HCT116 (cell line): ENCODE measurements around the gene KSR1. TPM values are rescaled to one million over a fixed set of nuclear protein-coding genes. Genes with fewer than 3 reads are reported as not detected.

Experiments used
- ATAC-seq: fragments of 200-7000 bp; cut with Tn5 transposase; 2 replicates; pipeline ENCODE4 v1.9.1; 2020; ENCODE audit warnings: mild to moderate bottlenecking, moderate library complexity
- BruUV-seq: library from RNA; stranded (reverse); fragments of 400-500 nt; replicated peaks from 2 replicates; lab custom pipeline; 2021; lab: Mats Ljungman, UMichigan
- CTCF ChIA-PET: fragments of 300-600 bp; sonication (Branson Sonifier 250); formaldehyde crosslinking; loops from one replicate; lab custom pipeline; 2021; ENCODE audit warnings: antibody characterized with exemption; lab: Charles Lee
- POLR2A ChIA-PET: fragments of 300-600, 350-600 bp; sonication (Branson Sonifier 250); formaldehyde crosslinking; loops from one replicate; lab custom pipeline; 2021; ENCODE audit warnings: antibody characterized with exemption; lab: Charles Lee
- RAD21 ChIA-PET, 2 experiments: fragments of 300-600 bp; sonication (Branson Sonifier 250); formaldehyde crosslinking; loops; one replicate each; lab custom pipeline; 2023; ENCODE audit warnings: low total read pairs in 2 of 2; ENCODE audit not compliant: uncharacterized antibody in 2 of 2, unreplicated experiment in 2 of 2, low non-redundant PET in 1 of 2; lab: Charles Lee
- DNase-seq: peaks from one replicate; pipeline ENCODE4 v3.0.0-alpha.2; 2010; ENCODE audit warnings: low read depth, low spot score
- H2AFZ ChIP-seq: fragments of 200-600 bp; shearing (Covaris generic), sonication (generic); 2 replicates; pipeline ENCODE4 v1.6.1; 2017; ENCODE audit warnings: low read depth, mixed run types, mixed read lengths, antibody characterized with exemption, low read length; ENCODE audit not compliant: poor library complexity, severe bottlenecking
- H3K27ac ChIP-seq: 2 replicates; pipeline ENCODE4 v1.5.1; 2012; ENCODE audit warnings: low read depth, low read length
- H3K27me3 ChIP-seq: fragments of 200-600 bp; sonication (generic); 2 replicates; pipeline ENCODE4 v1.6.1; 2016; ENCODE audit warnings: mixed run types, low read length, mixed read lengths; ENCODE audit not compliant: insufficient read depth
- H3K36me3 ChIP-seq, 2 experiments: fragments of 200-500 bp in 1 of 2; fragments of 200-600 bp in 1 of 2; sonication (Bioruptor generic) in 1 of 2; sonication (generic) in 1 of 2; 2 replicates each; pipeline versions ENCODE4 v1.5.1 to v1.6.1; 2014 to 2016; ENCODE audit warnings: low read length in 2 of 2, inconsistent platforms in 1 of 2, mixed read lengths in 1 of 2, mixed run types in 1 of 2; ENCODE audit not compliant: insufficient read depth in 2 of 2, control insufficient read depth in 1 of 2
- H3K4me1 ChIP-seq, 2 experiments: fragments of 200-600 bp in 1 of 2; sonication (generic) in 1 of 2; 2 replicates each; pipeline versions ENCODE4 v1.5.1 to v1.6.1; 2012 to 2017; ENCODE audit warnings: low read length in 2 of 2, inconsistent platforms in 1 of 2, mild to moderate bottlenecking in 1 of 2, mixed read lengths in 1 of 2, mixed run types in 1 of 2, moderate library complexity in 1 of 2; ENCODE audit not compliant: insufficient read depth in 2 of 2, control insufficient read depth in 1 of 2
- H3K4me2 ChIP-seq: fragments of 200-600 bp; sonication (generic); 2 replicates; pipeline ENCODE4 v1.6.1; 2017; ENCODE audit warnings: mixed run types, low read length, mixed read lengths
- H3K4me3 ChIP-seq, 2 experiments: fragments of 200-600 bp in 1 of 2; sonication (generic) in 1 of 2; replicated peaks in 1 of 2; 2 replicates each; pipeline ENCODE4 v1.5.1; 2011 to 2016; ENCODE audit warnings: low read length in 2 of 2, control low read depth in 1 of 2, low read depth in 1 of 2, mild to moderate bottlenecking in 1 of 2, mixed read lengths in 1 of 2, mixed run types in 1 of 2
- H3K79me2 ChIP-seq: fragments of 200-600 bp; sonication (generic); 2 replicates; pipeline ENCODE4 v1.6.1; 2017; ENCODE audit warnings: mild to moderate bottlenecking, mixed run types, low read length, moderate library complexity, mixed read lengths; ENCODE audit not compliant: insufficient read depth
- H3K9ac ChIP-seq: fragments of 200-600 bp; sonication (generic); 2 replicates; pipeline ENCODE4 v1.6.1; 2016; ENCODE audit warnings: low read length, mixed read lengths
- H3K9me2 ChIP-seq: fragments of 200-600 bp; sonication (generic), shearing (Covaris generic); 2 replicates; pipeline ENCODE4 v1.6.1; 2017; ENCODE audit warnings: mixed run types, mild to moderate bottlenecking, moderate library complexity; ENCODE audit not compliant: insufficient read depth
- H3K9me3 ChIP-seq, 2 experiments: fragments of 200-500 bp in 1 of 2; fragments of 200-600 bp in 1 of 2; sonication (Bioruptor generic) in 1 of 2; sonication (generic) in 1 of 2; 2 replicates each; pipeline ENCODE4 v1.6.1; 2014 to 2017; ENCODE audit warnings: low read length in 2 of 2, mixed read lengths in 2 of 2, inconsistent platforms in 1 of 2, low read depth in 1 of 2, mild to moderate bottlenecking in 1 of 2, mixed run types in 1 of 2, moderate library complexity in 1 of 2; ENCODE audit not compliant: control insufficient read depth in 1 of 2, insufficient read depth in 1 of 2
- H4K20me1 ChIP-seq: fragments of 200-600 bp; sonication (generic), shearing (Covaris generic); 2 replicates; pipeline ENCODE4 v1.6.1; 2017; ENCODE audit warnings: mixed run types, mild to moderate bottlenecking, moderate library complexity; ENCODE audit not compliant: insufficient read depth
- ATF3 ChIP-seq: IDR thresholded peaks from 2 replicates; pipeline ENCODE4 v1.6.1; 2012
- CBX3 ChIP-seq: IDR thresholded peaks from 2 replicates; pipeline ENCODE4 v1.6.1; 2012; ENCODE audit warnings: low read depth
- CEBPB ChIP-seq: IDR thresholded peaks from 2 replicates; pipeline ENCODE4 v1.6.1; 2012; ENCODE audit warnings: low read depth
- CTCF ChIP-seq, 3 experiments: fragments of 200-600 bp in 1 of 3; sonication (generic) in 1 of 3; IDR thresholded peaks in 2 of 3; conservative IDR thresholded peaks in 1 of 3; 2 replicates each; pipeline ENCODE4 v1.5.1; 2012 to 2017; ENCODE audit warnings: low read depth in 2 of 3, low read length in 2 of 3, antibody characterized with exemption in 1 of 3, borderline replicate concordance in 1 of 3, control low read depth in 1 of 3, mild to moderate bottlenecking in 1 of 3, mixed read lengths in 1 of 3, mixed run types in 1 of 3, moderate library complexity in 1 of 3; ENCODE audit not compliant: insufficient read depth in 1 of 3
- EGR1 ChIP-seq: IDR thresholded peaks from 2 replicates; pipeline ENCODE4 v1.6.1; 2012; ENCODE audit warnings: low read depth
- FOSL1 ChIP-seq: IDR thresholded peaks from 2 replicates; pipeline ENCODE4 v1.6.1; 2012; ENCODE audit warnings: low read depth
- JUND ChIP-seq: IDR thresholded peaks from 2 replicates; pipeline ENCODE4 v1.6.1; 2012
- REST ChIP-seq: IDR thresholded peaks from 2 replicates; pipeline ENCODE4 v1.6.1; 2012; ENCODE audit warnings: low read depth
- SP1 ChIP-seq: IDR thresholded peaks from 2 replicates; pipeline ENCODE4 v1.6.1; 2012; ENCODE audit warnings: low read depth
- SRF ChIP-seq: IDR thresholded peaks from 2 replicates; pipeline ENCODE4 v1.6.1; 2012; ENCODE audit warnings: low read depth
- TCF7L2 ChIP-seq: IDR thresholded peaks from 2 replicates; pipeline ENCODE4 v1.7.0; 2011; ENCODE audit warnings: borderline replicate concordance, inconsistent platforms; ENCODE audit not compliant: insufficient read depth, insufficient read length; ENCODE audit errors: extremely low read depth
- YY1 ChIP-seq: IDR thresholded peaks from 2 replicates; pipeline ENCODE4 v1.6.1; 2011; ENCODE audit warnings: low read length, low read depth, moderate library complexity, mild to moderate bottlenecking; ENCODE audit not compliant: insufficient replicate concordance; ENCODE audit errors: extremely low read depth
- ZFX ChIP-seq: fragments of 450-650 bp; IDR thresholded peaks from 2 replicates; pipeline ENCODE4 v1.6.1; 2017
- intact Hi-C: fragments of 100-400 bp; cut with micrococcal nuclease; formaldehyde crosslinking; loops from 2 replicates; pipeline ENCODE4 v1.10.0; 2022
- total RNA-seq: library from RNA; stranded (reverse); gene quantifications from one replicate; pipeline ENCODE4 v1.2.1, GENCODE V29; 2021; ENCODE audit not compliant: unreplicated experiment

The KSR1 gene
- total RNA-seq, 1 experiment from 2014 or later: 16.5 TPM

GRCh38 chr17:27670791-27671590, 214.7 kb downstream of the KSR1 start:
- Histone ChIP-seq H3K9me2 (no peaks in the 10 kb centered on the region), H3K4me1 (no peaks in the 10 kb centered on the region), H3K9me3 (no peaks in the 10 kb centered on the region), H3K27ac (no peak overlapping the region), H3K4me3 (no peak overlapping the region), H3K79me2 (no peaks in the 10 kb centered on the region), H3K27me3 (no peaks in the 10 kb centered on the region)
- ChIA-PET RAD21 (no interaction called here), POLR2A (no interaction called here)
- no peak for ATAC-seq
- DNase-seq: no peak
- BruUV-seq: no TSS peak
- TF ChIP-seq EGR1: no peak
- no peak for TF ChIP-seq SP1
- no peak for TF ChIP-seq CEBPB
- no peak for TF ChIP-seq FOSL1
- TF ChIP-seq CBX3: no peak
- TF ChIP-seq YY1: no peak
- no peak for TF ChIP-seq CTCF (IDR thresholded peaks at IDR 0.05 in 2 of 3, conservative IDR thresholded peaks at IDR 0.05 in 1 of 3; ENCODE audit: borderline replicate concordance in 1 of 3, insufficient read depth in 1 of 3, low read depth in 2 of 3, low read length in 2 of 3)
- TF ChIP-seq JUND: no peak
- TF ChIP-seq ZFX: no peak
- TF ChIP-seq SRF: no peak
- no peak for TF ChIP-seq REST
- TF ChIP-seq TCF7L2: no peak
- TF ChIP-seq ATF3: no peak
- TF ChIP-seq, all 23 proteins: peak for 0
- intact Hi-C loops: no loop called here
- no peak overlapping the region for H2AFZ ChIP-seq
- H3K9ac ChIP-seq: no peak overlapping the region
- H3K36me3 ChIP-seq: no peaks in the 10 kb centered on the region
- CTCF ChIA-PET: no interaction called here
- H3K4me2 ChIP-seq: no peak overlapping the region
- no peaks in the 10 kb centered on the region for H4K20me1 ChIP-seq
